PC-3 (cell line): ENCODE results near the gene NTN1. TPM values are rescaled to one million over a fixed set of nuclear protein-coding genes. Genes with fewer than 3 reads are reported as not detected.

Experiments
- ATAC-seq: fragments of 200-7000 bp; cut with Tn5 transposase; 2 replicates; pipeline ENCODE4 v1.9.1; 2020; ENCODE audit warnings: mild to moderate bottlenecking, moderate library complexity
- BruUV-seq: library from RNA; stranded (reverse); fragments of 400-500 nt; replicated peaks from 2 replicates; lab custom pipeline; 2021; lab: Mats Ljungman, UMichigan
- CTCF ChIA-PET: fragments of 300-600 bp; sonication (Branson Sonifier 250); formaldehyde crosslinking; loops from one replicate; lab custom pipeline; 2022; ENCODE audit warnings: antibody characterized with exemption; lab: Charles Lee
- POLR2A ChIA-PET: fragments of 300-600 bp; sonication (Branson Sonifier 250); formaldehyde crosslinking; loops from one replicate; lab custom pipeline; 2022; ENCODE audit warnings: antibody characterized with exemption; ENCODE audit not compliant: unreplicated experiment; lab: Charles Lee
- DNase-seq: peaks from one replicate; pipeline ENCODE4 v3.0.0-alpha.2; 2015
- H2AFZ ChIP-seq: fragments of 300-600 bp; sonication (generic); 2 replicates; pipeline ENCODE4 v1.6.0; 2016; ENCODE audit warnings: antibody characterized with exemption, low read length
- H3F3A ChIP-seq: fragments of 300-600 bp; sonication (generic); one replicate; pipeline ENCODE4 v1.6.0; 2017; ENCODE audit warnings: antibody characterized with exemption, low read length, control low read depth, mild to moderate bottlenecking; ENCODE audit not compliant: unreplicated experiment
- H3K27ac ChIP-seq: fragments of 300-600 bp; sonication (generic); 2 replicates; pipeline ENCODE4 v1.5.1; 2016; ENCODE audit warnings: mild to moderate bottlenecking, low read length
- H3K27me3 ChIP-seq: fragments of 300-600 bp; sonication (generic); 2 replicates; pipeline ENCODE4 v1.6.1; 2016; ENCODE audit warnings: low read length, mixed read lengths
- H3K36me3 ChIP-seq: fragments of 300-600 bp; sonication (generic); 2 replicates; pipeline ENCODE4 v1.6.1; 2016; ENCODE audit warnings: low read depth, mixed run types, low read length, mixed read lengths
- H3K4me1 ChIP-seq: fragments of 300-600 bp; sonication (generic); 2 replicates; pipeline ENCODE4 v1.5.1; 2016; ENCODE audit warnings: low read length; ENCODE audit not compliant: insufficient read depth
- H3K4me2 ChIP-seq: fragments of 300-600 bp; sonication (generic); 2 replicates; pipeline ENCODE4 v1.6.0; 2016; ENCODE audit warnings: low read length
- H3K4me3 ChIP-seq: fragments of 300-600 bp; sonication (generic); 2 replicates; pipeline ENCODE4 v1.5.1; 2016; ENCODE audit warnings: mild to moderate bottlenecking, low read length, mixed read lengths
- H3K79me2 ChIP-seq: fragments of 300-600 bp; sonication (generic); 2 replicates; pipeline ENCODE4 v1.6.1; 2017; ENCODE audit warnings: low read length, mixed read lengths
- H3K9ac ChIP-seq: fragments of 300-600 bp; sonication (generic); 2 replicates; pipeline ENCODE4 v1.6.0; 2016; ENCODE audit warnings: mild to moderate bottlenecking, low read length
- H3K9me2 ChIP-seq: fragments of 300-600 bp; sonication (generic); replicated peaks from 2 replicates; pipeline ENCODE4 v1.6.1; 2016; ENCODE audit warnings: mixed run types, low read length, mixed read lengths
- H3K9me3 ChIP-seq: fragments of 300-600 bp; sonication (generic); 2 replicates; pipeline ENCODE4 v1.6.1; 2016; ENCODE audit warnings: low read length, mixed read lengths
- H4K20me1 ChIP-seq: fragments of 300-600 bp; sonication (generic); 2 replicates; pipeline ENCODE4 v1.6.1; 2016; ENCODE audit warnings: low read length, mixed read lengths
- CTCF ChIP-seq: fragments of 300-600 bp; sonication (generic); conservative IDR thresholded peaks from 2 replicates; pipeline ENCODE4 v1.5.1; 2017; ENCODE audit warnings: antibody characterized with exemption, low read depth, mild to moderate bottlenecking, low read length
- EZH2 ChIP-seq: fragments of 300-600 bp; sonication (generic); IDR thresholded peaks from one replicate; pipeline ENCODE4 v1.6.1; 2017; ENCODE audit warnings: antibody characterized with exemption, mild to moderate bottlenecking, low read length; ENCODE audit not compliant: unreplicated experiment
- EZH2phosphoT487 ChIP-seq: fragments of 300-600 bp; sonication (generic); IDR thresholded peaks from 2 replicates; pipeline ENCODE4 v1.6.1; 2018; ENCODE audit warnings: mild to moderate bottlenecking, antibody characterized with exemption, low read length, borderline replicate concordance
- intact Hi-C: fragments of 100-400 bp; cut with micrococcal nuclease; formaldehyde crosslinking; loops from 2 replicates; pipeline ENCODE4 v1.9.0; 2023
- total RNA-seq: library from RNA; depleted of rRNA; stranded (reverse); fragments of >200 nt; gene quantifications from 2 replicates; pipeline ENCODE4 v1.2.3, GENCODE V29; 2014

The NTN1 gene
- total RNA-seq, 1 experiment from 2014 or later: 0.22 TPM

GRCh38 chr17:9229160-9229825 is 208.0 kb downstream of the NTN1 start:
- ChIA-PET POLR2A (no interaction called here), CTCF (no interaction called here)
- no peak overlapping the region for H3K4me3 ChIP-seq
- no peaks in the 10 kb centered on the region for H3F3A ChIP-seq
- no peak for ATAC-seq
- no peaks in the 10 kb centered on the region for H3K79me2 ChIP-seq
- no peaks in the 10 kb centered on the region for H3K4me1 ChIP-seq
- no peaks in the 10 kb centered on the region for H3K36me3 ChIP-seq
- H3K27ac ChIP-seq: no peak overlapping the region
- TF ChIP-seq EZH2phosphoT487 (no peak), CTCF (no peak), EZH2 (no peak)
- H3K9me3 ChIP-seq: no peaks in the 10 kb centered on the region
- DNase-seq: no peak
- no peak overlapping the region for H3K9ac ChIP-seq
- no TSS peak for BruUV-seq
- no peaks in the 10 kb centered on the region for H3K27me3 ChIP-seq
- no peaks in the 10 kb centered on the region for H4K20me1 ChIP-seq
- no peak overlapping the region for H2AFZ ChIP-seq
- no peak overlapping the region for H3K4me2 ChIP-seq
- intact Hi-C loops: no loop called here
- no peaks in the 10 kb centered on the region for H3K9me2 ChIP-seq

- no peaks in the 10 kb centered on the region for H3K27me3 ChIP-seq
- BruUV-seq: no TSS peak
- no peaks in the 10 kb centered on the region for H3K9me2 ChIP-seq
- no peaks in the 10 kb centered on the region for H3K9me3 ChIP-seq
- H3K4me2 ChIP-seq: no peak overlapping the region
- no peak for DNase-seq
- H3K4me1 ChIP-seq: no peaks in the 10 kb centered on the region
- no peak overlapping the region for H3K9ac ChIP-seq
- H3K36me3 ChIP-seq: no peaks in the 10 kb centered on the region
- TF ChIP-seq CTCF (no peak), EZH2phosphoT487 (no peak), EZH2 (no peak)
- CTCF ChIA-PET: no interaction called here
- H3K27ac ChIP-seq: no peak overlapping the region
- H4K20me1 ChIP-seq: no peaks in the 10 kb centered on the region
- no peaks in the 10 kb centered on the region for H3K79me2 ChIP-seq
- ATAC-seq: no peak
- no peak overlapping the region for H2AFZ ChIP-seq
- intact Hi-C loops: no loop called here
- no peak overlapping the region for H3K4me3 ChIP-seq
- no peaks in the 10 kb centered on the region for H3F3A ChIP-seq
- POLR2A ChIA-PET: no interaction called here
These were observed 208.5 kb downstream of the NTN1 start for GRCh38 chr17:9229826-9230201.

GRCh38 chr17:9230346-9230745 is 209.0 kb downstream of the NTN1 start:
- no peak overlapping the region for H3K9ac ChIP-seq
- intact Hi-C loops: no loop called here
- H3F3A ChIP-seq: no peaks in the 10 kb centered on the region
- ATAC-seq (no peak), DNase-seq (no peak)
- H3K36me3 ChIP-seq: no peaks in the 10 kb centered on the region
- no peaks in the 10 kb centered on the region for H4K20me1 ChIP-seq
- H3K4me2 ChIP-seq: no peak overlapping the region
- H3K9me3 ChIP-seq: no peaks in the 10 kb centered on the region
- no peak for TF ChIP-seq EZH2
- no peak for TF ChIP-seq CTCF
- TF ChIP-seq EZH2phosphoT487: no peak
- no peaks in the 10 kb centered on the region for H3K79me2 ChIP-seq
- ChIA-PET CTCF (no interaction called here), POLR2A (no interaction called here)
- H3K4me1 ChIP-seq: no peaks in the 10 kb centered on the region
- H2AFZ ChIP-seq: no peak overlapping the region
- H3K9me2 ChIP-seq: no peaks in the 10 kb centered on the region
- no peaks in the 10 kb centered on the region for H3K27me3 ChIP-seq
- H3K4me3 ChIP-seq: no peak overlapping the region
- BruUV-seq: no TSS peak
- no peak overlapping the region for H3K27ac ChIP-seq
